Measurements from ENCODE around the gene ITPR1. TPM values are rescaled to one million over a fixed set of nuclear protein-coding genes. Genes with fewer than 3 reads are reported as not detected.

ITPR1 gene
- polyA plus RNA-seq, 1 of the 3 experiments (the other 2 are of a cell fraction), result 5.9 TPM

- Histone ChIP-seq H3K4me2 (no peak overlapping the region), H3K27me3 (ENCODE audit: insufficient read depth) (no peaks in the 10 kb centered on the region), H3K36me3 (replicated peaks in 1 of 2; ENCODE audit: control insufficient read depth in 1 of 2, insufficient read depth in 2 of 2, low read length in 1 of 2) (peaks cover 3 to 28% of the 10 kb centered on the region in 2 experiments), H3K4me3 (ENCODE audit: low read depth in 2 of 2, low read length in 1 of 2) (no peak overlapping the region), H3K9ac (no peak overlapping the region), H3K9me3 (no peaks in the 10 kb centered on the region), H3F3A (replicated peaks; ENCODE audit: insufficient read depth) (no peaks in the 10 kb centered on the region), H4K20me1 (ENCODE audit: insufficient read depth) (no peaks in the 10 kb centered on the region), H2AFZ (ENCODE audit: low read depth) (no peak overlapping the region), H3K9me2 (no peaks in the 10 kb centered on the region), H3K27ac (ENCODE audit: low read depth in 2 of 2, low read length in 1 of 2) (no peak overlapping the region), H3K4me1 (ENCODE audit: control insufficient read depth in 1 of 2, insufficient read depth in 2 of 2, low read depth in 1 of 2, low read length in 1 of 2) (peaks cover 0 to 23% of the 10 kb centered on the region in 2 experiments; a peak in 1 of 4 replicates), H3K79me2 (ENCODE audit: insufficient read depth) (no peaks in the 10 kb centered on the region)
- POLR2A ChIA-PET, result no interaction called here
- TF ChIP-seq ZBTB33 (IDR thresholded peaks at IDR 0.05; ENCODE audit: borderline replicate concordance, low read depth) (no peak), REST (IDR thresholded peaks at IDR 0.05; ENCODE audit: low read depth, low read length) (no peak), RFX5 (IDR thresholded peaks at IDR 0.05; ENCODE audit: low read length) (no peak), MEF2A (IDR thresholded peaks at IDR 0.05; ENCODE audit: borderline replicate concordance, low read depth) (no peak), TCF12 (IDR thresholded peaks at IDR 0.05) (no peak), FOSL2 (IDR thresholded peaks at IDR 0.05; ENCODE audit: borderline replicate concordance, low read depth) (no peak), EZH2phosphoT487 (IDR thresholded peaks at IDR 0.05; ENCODE audit: borderline replicate concordance, low read depth) (no peak), CHD2 (IDR thresholded peaks at IDR 0.05; ENCODE audit: low read length, partially characterized antibody) (no peak), USF2 (IDR thresholded peaks at IDR 0.05; ENCODE audit: borderline replicate concordance, low read depth, low read length) (no peak), TEAD4 (IDR thresholded peaks at IDR 0.05; ENCODE audit: borderline replicate concordance, insufficient read depth) (no peak), USF1 (IDR thresholded peaks at IDR 0.05; ENCODE audit: borderline replicate concordance, low read depth) (no peak), JUND (IDR thresholded peaks at IDR 0.05) (no peak), SIN3A (IDR thresholded peaks at IDR 0.05; ENCODE audit: borderline replicate concordance, low read depth, low read length) (no peak)
- CTCF ChIA-PET, result interaction anchor here (0.8 to 1.1 kb wide), 2 partner anchors 8 to 15 kb away, joined by 3 read pairs; no protein-coding TSS in a partner anchor
- DNase-seq, result no peak
- 95% methylated on average over 13 of the region's 13 CpGs for WGBS (ENCODE audit: low lambda C conversion rate)
These were observed 321.9 kb downstream of the ITPR1 start for GRCh38 chr3:4814904-4815574.

Measured in SK-N-SH (cell line).